ENCODE data around the gene CCDC85B. TPM values are rescaled to one million over a fixed set of nuclear protein-coding genes. Genes with fewer than 3 reads are reported as not detected.
A peak's percentile ranks its signal among the peaks of the same experiment; 100 is the strongest.

The CCDC85B gene
- total RNA-seq, 1 donor from 2014 or later = 56.0 TPM

DNA sequence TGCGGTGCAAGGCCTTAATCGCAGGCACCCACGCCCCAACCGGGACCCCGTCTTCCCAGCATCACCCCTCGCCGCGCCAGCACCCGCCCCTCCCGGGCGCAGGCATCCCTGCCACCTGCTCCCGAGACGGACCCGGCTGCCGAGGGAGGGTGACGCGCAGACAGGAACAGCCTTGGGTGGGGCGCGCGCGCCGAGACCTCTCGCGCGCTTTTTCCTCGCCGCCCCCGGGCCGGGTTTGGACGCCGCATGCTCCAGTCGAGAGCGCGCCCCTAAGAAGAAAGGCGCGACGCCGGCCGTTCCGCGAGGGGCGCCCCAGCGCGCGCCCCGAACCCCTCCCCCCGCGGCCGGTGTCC, 33.0 kb upstream of the CCDC85B start:
- peak in 1 of 2 donors; percentile 33 for DNase-seq (ENCODE audit: low read depth in 2 of 2)

DNA sequence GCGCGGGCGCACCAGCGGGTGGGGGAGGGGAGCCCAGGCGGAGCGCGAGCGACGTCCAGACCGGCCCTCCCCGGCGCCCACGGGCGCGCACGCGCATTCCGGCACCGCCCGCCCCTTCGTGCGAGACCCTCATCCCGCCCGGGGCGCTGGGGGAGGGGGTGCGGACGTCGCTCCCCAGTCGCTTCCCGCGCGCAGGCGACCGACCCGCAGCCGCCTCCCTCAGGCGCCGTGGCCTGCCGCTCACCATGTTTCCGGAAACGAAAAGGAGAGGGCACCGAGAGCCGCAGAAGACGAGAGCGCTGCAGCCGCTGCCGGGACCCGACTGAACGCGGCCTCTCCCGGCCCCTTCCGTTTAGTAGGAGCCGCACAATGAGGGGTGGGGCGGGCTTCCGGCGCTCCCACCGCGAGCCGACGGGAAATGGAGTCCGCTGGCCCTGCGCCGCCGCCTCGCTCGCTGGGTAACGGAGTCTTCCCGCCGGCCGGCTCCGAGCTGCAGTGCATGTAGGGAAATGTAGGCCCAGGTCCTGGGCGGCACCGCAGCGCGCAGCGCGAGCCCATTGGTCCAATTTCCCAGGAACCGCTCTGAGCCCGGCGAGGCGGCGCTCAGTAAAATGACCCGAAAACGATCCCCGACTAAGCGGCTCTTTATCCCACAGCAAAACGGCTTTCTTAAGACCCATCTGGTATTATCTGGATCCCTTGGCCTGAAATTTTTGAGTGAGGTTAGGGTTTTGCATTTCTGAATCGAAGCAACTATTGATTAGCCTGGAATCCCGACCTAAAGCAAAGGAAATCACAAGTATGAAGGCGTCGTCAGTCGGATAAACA, 32.4 kb upstream of the CCDC85B start, which contains the start of gene CFL1:
TSS of gene CFL1 (minus strand) at position 328 of the 828 bp plus-strand sequence. CDS start at position 247, 81 bp downstream.
- peak; percentile 99 for DNase-seq (ENCODE audit: low read depth in 2 of 2)

GRCh38 chr11:65858681-65859087, 31.8 kb upstream of the CCDC85B start:
- peak in 1 of 2 donors; percentile 32 for DNase-seq (ENCODE audit: low read depth in 2 of 2)

- DNase-seq (ENCODE audit: low read depth in 2 of 2) = peak; percentile 96 to 98
These were observed 31.2 kb upstream of the CCDC85B start for GRCh38 chr11:65859095-65859811.

DNA sequence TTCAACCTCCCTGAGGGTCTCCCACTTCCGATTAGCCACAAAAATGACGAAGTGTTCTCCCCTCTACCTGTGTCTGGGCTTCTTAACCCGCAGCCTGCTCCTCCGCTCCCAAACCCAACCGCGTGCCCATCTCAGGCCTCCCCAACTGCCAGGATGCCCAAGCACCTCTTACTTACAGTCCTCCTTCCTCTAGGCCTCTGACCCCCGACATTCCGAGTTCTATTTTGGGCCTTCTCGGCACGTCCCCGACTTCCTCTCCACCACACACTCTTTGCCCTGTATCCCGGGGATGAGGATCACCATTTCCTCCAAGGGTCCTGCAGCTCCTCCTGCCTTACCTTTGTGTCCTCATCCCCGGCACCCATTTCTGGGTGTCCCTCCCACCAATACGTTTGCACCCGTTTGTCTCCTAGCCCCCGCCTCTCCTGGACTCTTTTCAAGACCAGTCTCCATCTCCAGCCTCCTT, 30.6 kb upstream of the CCDC85B start:
- no peak for DNase-seq (ENCODE audit: low read depth in 2 of 2)

GRCh38 chr11:65860278-65861164, 30.0 kb upstream of the CCDC85B start, which contains the start of gene MUS81:
MUS81 (plus strand) TSS chr11:65860433; CDS start chr11:65860754, 321 bp downstream.
- DNase-seq (ENCODE audit: low read depth in 2 of 2) = peak; percentile 97 to 98

- DNase-seq (ENCODE audit: low read depth in 2 of 2) = no peak
These were observed 29.3 kb upstream of the CCDC85B start for GRCh38 chr11:65861165-65861505.

- no peak for DNase-seq (ENCODE audit: low read depth in 2 of 2)
These were observed 28.8 kb upstream of the CCDC85B start for GRCh38 chr11:65861533-65862183.

DNA sequence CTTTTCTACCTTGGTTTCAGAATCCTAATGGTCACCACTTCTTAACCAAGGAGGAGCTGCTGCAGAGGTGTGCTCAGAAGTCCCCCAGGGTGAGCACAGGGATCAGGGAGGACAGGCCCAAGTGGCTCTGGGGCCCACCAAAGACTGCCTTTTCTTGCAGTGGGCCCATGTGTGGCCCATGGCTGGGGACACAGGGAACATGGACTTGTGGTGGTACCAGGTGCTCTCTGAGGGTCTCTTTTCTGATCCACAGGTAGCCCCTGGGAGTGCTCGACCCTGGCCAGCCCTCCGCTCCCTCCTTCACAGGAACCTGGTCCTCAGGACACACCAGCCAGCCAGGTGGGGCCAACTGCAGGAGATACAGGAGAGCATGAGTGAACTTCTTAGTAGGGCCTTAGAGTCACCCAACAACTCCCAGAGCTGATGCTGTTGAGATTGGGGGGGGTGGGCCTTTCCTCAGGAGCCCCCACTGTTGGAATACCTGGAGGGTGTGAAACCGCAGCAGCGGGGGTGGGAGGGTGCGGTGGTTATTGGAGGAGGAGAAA, 28.2 kb upstream of the CCDC85B start:
- no peak for DNase-seq (ENCODE audit: low read depth in 2 of 2)

- DNase-seq (ENCODE audit: low read depth in 2 of 2) = no peak
These were observed 27.3 kb upstream of the CCDC85B start for GRCh38 chr11:65862941-65863888.

GRCh38 chr11:65863889-65864705, 26.4 kb upstream of the CCDC85B start:
- DNase-seq (ENCODE audit: low read depth in 2 of 2) = no peak

DNA sequence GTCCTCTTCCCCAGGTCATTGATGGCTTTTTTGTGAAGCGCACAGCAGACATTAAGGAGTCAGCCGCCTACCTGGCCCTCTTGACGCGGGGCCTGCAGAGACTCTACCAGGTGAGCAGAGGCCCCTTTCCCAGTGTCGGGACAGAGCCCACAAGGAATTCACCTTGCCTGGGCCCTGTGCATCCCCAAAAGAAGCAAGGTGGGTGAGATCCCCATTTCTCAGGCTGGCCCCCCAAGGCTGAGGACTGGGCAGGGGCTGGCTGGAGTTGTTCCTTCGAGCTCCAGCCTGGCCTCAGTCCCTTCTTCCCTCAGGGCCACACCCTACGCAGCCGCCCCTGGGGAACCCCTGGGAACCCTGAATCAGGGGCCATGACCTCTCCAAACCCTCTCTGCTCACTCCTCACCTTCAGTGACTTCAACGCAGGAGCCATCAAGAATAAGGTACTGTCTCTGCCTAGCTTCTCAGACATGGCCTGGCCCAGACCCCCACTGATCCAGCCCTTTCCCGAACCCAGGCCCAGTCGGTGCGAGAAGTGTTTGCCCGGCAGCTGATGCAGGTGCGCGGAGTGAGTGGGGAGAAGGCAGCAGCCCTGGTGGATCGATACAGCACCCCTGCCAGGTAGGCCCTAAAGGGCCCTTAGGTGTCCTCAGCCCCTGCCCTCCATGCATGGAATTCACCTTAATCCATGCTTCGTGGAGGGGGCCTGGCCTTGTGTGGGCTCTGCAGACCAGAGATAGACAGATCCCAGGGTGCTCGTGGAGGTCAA, 25.6 kb upstream of the CCDC85B start:
- DNase-seq (ENCODE audit: low read depth in 2 of 2) = no peak

GRCh38 chr11:65865550-65866172, 24.8 kb upstream of the CCDC85B start:
- no peak for DNase-seq (ENCODE audit: low read depth in 2 of 2)

- DNase-seq (ENCODE audit: low read depth in 2 of 2) = no peak
These were observed 23.8 kb upstream of the CCDC85B start for GRCh38 chr11:65866509-65867283.

DNA sequence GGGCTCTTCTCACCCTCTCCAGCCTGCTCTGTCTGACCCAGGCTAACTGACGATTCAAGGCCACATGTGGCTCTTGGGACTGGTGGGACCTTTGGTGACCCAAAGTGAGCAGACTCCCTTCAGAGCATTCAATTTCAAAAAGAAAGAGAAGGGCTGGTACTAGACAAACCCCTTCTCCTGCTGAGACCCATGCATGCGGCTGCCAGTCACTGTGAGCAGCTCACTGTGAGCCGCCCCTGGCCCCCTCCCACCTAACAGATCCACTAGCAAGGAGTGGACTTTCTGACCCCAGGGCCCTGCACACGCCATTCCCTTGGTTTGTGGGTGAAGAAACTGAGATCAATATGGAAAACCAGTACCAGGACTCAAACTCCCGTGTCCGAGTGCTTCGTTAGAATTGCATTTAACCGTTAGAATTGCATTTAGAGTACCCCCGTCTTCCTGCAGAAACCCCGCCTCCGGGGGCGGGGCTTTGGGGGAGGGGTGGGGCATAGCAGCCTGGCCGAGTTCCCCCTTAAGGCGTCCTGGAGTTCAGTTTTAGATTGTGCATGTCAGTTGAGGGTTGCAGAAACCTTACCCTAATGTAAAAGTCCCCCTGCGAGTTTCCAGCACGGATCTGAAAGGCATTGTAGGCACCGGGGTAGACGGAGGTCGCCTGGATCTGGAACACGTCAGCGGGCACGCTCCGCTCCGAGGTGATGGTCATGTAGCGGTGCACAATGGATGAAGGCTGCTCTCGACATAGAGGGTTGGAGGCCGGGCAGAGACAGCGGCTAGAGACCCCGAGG, 23.0 kb upstream of the CCDC85B start:
- no peak for DNase-seq (ENCODE audit: low read depth in 2 of 2)
